K562 (cell line): ENCODE data around the gene MDK. TPM values are rescaled to one million over a fixed set of nuclear protein-coding genes. Genes with fewer than 3 reads are reported as not detected.
A peak's percentile ranks its signal among the peaks of the same experiment; 100 is the strongest.

Experiments
- ATAC-seq: fragments of 200-7000 bp; cut with Tn5 transposase; 3 replicates; pipeline ENCODE4 v1.9.1; 2020; ENCODE audit warnings: moderate library complexity
- BruUV-seq: library from RNA; stranded (reverse); fragments of 400-500 nt; replicated peaks from 2 replicates; lab custom pipeline; 2021; lab: Mats Ljungman, UMichigan
- CTCF ChIA-PET: fragments of 300-600 bp; formaldehyde crosslinking; extraction: SDS; loops from one replicate; lab custom pipeline; 2021; ENCODE audit warnings: low intra/inter-chr PET ratio; lab: Yijun Ruan, JAX
- POLR2A ChIA-PET: fragments of 300-600, 350-650 bp; sonication (Branson Sonifier 250); formaldehyde crosslinking; extraction: SDS; loops from one replicate; lab custom pipeline; 2021; ENCODE audit warnings: antibody characterized with exemption, inconsistent platforms; lab: Yijun Ruan, JAX
- DNase-seq, 4 experiments: peaks; one replicate each; pipeline versions ENCODE4 v3.0.0 to v3.0.0-alpha.2; 2011 to 2018; ENCODE audit warnings: low spot score in 3 of 4, mixed read lengths in 3 of 4; ENCODE audit errors: extremely low read depth in 1 of 4
- FAIRE-seq: peaks from 2 replicates; lab custom pipeline; 2011; peaks lifted over from hg19 to GRCh38; lab: Jason Lieb, UNC
- H2AFZ ChIP-seq: 2 replicates; pipeline ENCODE4 v1.6.0; 2011; ENCODE audit warnings: low read depth, low read length, control low read depth, inconsistent platforms
- H3K27ac ChIP-seq: fragments of 200-600 bp; 3 replicates; pipeline ENCODE4 v1.8.0; 2011; ENCODE audit warnings: low read depth, mild to moderate bottlenecking, control low read depth, inconsistent platforms, low read length, moderate library complexity, mixed read lengths; ENCODE audit errors: extremely low read depth
- H3K27me3 ChIP-seq, 2 experiments: fragments of 300-600 bp in 1 of 2; 2 replicates in 1 of 2; 3 replicates in 1 of 2; pipeline versions ENCODE4 v1.6.0 to v1.8.0; 2011; ENCODE audit warnings: inconsistent platforms in 2 of 2, low read length in 2 of 2, mild to moderate bottlenecking in 1 of 2, mixed read lengths in 1 of 2, moderate library complexity in 1 of 2; ENCODE audit not compliant: control insufficient read depth in 2 of 2, insufficient read depth in 2 of 2
- H3K36me3 ChIP-seq: fragments of 300-600 bp; 3 replicates; pipeline ENCODE4 v1.8.0; 2011; ENCODE audit warnings: mild to moderate bottlenecking, low read length, inconsistent platforms; ENCODE audit not compliant: control insufficient read depth, insufficient read depth
- H3K4me1 ChIP-seq, 2 experiments: fragments of 200-600 bp in 1 of 2; replicated peaks in 1 of 2; 2 replicates in 1 of 2; 3 replicates in 1 of 2; pipeline versions ENCODE4 v1.5.1 to v1.8.0; 2011; ENCODE audit warnings: inconsistent platforms in 2 of 2, low read length in 2 of 2, mild to moderate bottlenecking in 1 of 2, mixed read lengths in 1 of 2, moderate library complexity in 1 of 2; ENCODE audit not compliant: control insufficient read depth in 2 of 2, insufficient read depth in 2 of 2
- H3K4me2 ChIP-seq: 2 replicates; pipeline ENCODE4 v1.6.1; 2011; ENCODE audit warnings: low read length, control low read depth, inconsistent platforms, mixed read lengths; ENCODE audit not compliant: insufficient read depth
- H3K4me3 ChIP-seq: fragments of 200-600 bp; sonication (generic), shearing (Covaris generic); 2 replicates; pipeline ENCODE4 v1.5.1; 2016; ENCODE audit warnings: control low read depth, inconsistent platforms
- H3K79me2 ChIP-seq: fragments of 200-600 bp; 3 replicates; pipeline ENCODE4 v1.8.0; 2011; ENCODE audit warnings: low read length, inconsistent platforms; ENCODE audit not compliant: control insufficient read depth, insufficient read depth
- H3K9ac ChIP-seq, 2 experiments: 2 replicates each; pipeline versions ENCODE4 v1.6.0 to v1.6.1; 2011; ENCODE audit warnings: low read depth in 2 of 2, low read length in 2 of 2, control low read depth in 1 of 2, inconsistent platforms in 1 of 2, mild to moderate bottlenecking in 1 of 2, mixed read lengths in 1 of 2; ENCODE audit not compliant: insufficient read depth in 1 of 2
- H3K9me1 ChIP-seq: one replicate; pipeline ENCODE4 v1.6.0; 2011; ENCODE audit warnings: inconsistent platforms, mild to moderate bottlenecking, low read length, moderate library complexity; ENCODE audit not compliant: control insufficient read depth, insufficient read depth
- H3K9me3 ChIP-seq: replicated peaks from 2 replicates; pipeline ENCODE4 v1.5.1; 2011; ENCODE audit warnings: low read depth, low read length, inconsistent platforms; ENCODE audit not compliant: control insufficient read depth, insufficient read depth
- H4K20me1 ChIP-seq: replicated peaks from 2 replicates; pipeline ENCODE4 v1.6.1; 2011; ENCODE audit warnings: low read length, inconsistent platforms, mixed read lengths; ENCODE audit not compliant: control insufficient read depth, insufficient read depth
- CCNT2 ChIP-seq: IDR thresholded peaks from 2 replicates; pipeline ENCODE4 v1.6.1; 2011; ENCODE audit warnings: borderline replicate concordance, low read depth, mild to moderate bottlenecking, moderate library complexity, mixed read lengths, low read length; ENCODE audit not compliant: insufficient read length; ENCODE audit errors: extremely low read depth
- CTBP1 ChIP-seq: fragments of 450-650 bp; IDR thresholded peaks from 2 replicates; pipeline ENCODE4 v1.6.1; 2016; ENCODE audit warnings: borderline replicate concordance
- HCFC1 ChIP-seq: IDR thresholded peaks from 2 replicates; pipeline ENCODE4 v1.6.1; 2012; ENCODE audit warnings: low read depth, low read length, improper control_type of control experiment
- KHSRP ChIP-seq: fragments of 450-650 bp; IDR thresholded peaks from 2 replicates; pipeline ENCODE4 v1.6.1; 2017
- MYC ChIP-seq, 2 experiments: fragments of 250-450 bp in 1 of 2; sonication (Bioruptor Pico) in 1 of 2; IDR thresholded peaks; 2 replicates each; pipeline versions ENCODE4 v1.5.1 to v1.6.1; 2012 to 2021; ENCODE audit warnings: low read depth in 2 of 2, borderline replicate concordance in 1 of 2, improper control_type of control experiment in 1 of 2, low read length in 1 of 2, mild to moderate bottlenecking in 1 of 2, moderate library complexity in 1 of 2
- RAD21 ChIP-seq, 2 experiments: fragments of 250-450 bp in 1 of 2; fragments of 450-650 bp in 1 of 2; sonication (Bioruptor Pico) in 1 of 2; formaldehyde crosslinking in 1 of 2; IDR thresholded peaks in 1 of 2; conservative IDR thresholded peaks in 1 of 2; 2 replicates each; pipeline versions ENCODE4 v1.4.0 to v1.8.0; 2020 to 2022; ENCODE audit warnings: mild to moderate bottlenecking in 2 of 2, moderate library complexity in 1 of 2
- WGBS: fragments of 100-300 bp; shearing (Covaris generic); methylation state at CpG from one replicate; pipeline ENCODE4 v1.1.6; 2016; ENCODE audit warnings: low coverage, mixed read lengths; ENCODE audit not compliant: insufficient coverage; ENCODE audit errors: missing lambda C conversion rate; 5-methylcytosine and 5-hydroxymethylcytosine counted together
- in situ Hi-C: fragments of 300-500 bp; cut with MboI; formaldehyde crosslinking; loops from 4 replicates; pipeline ENCODE4 v1.15.0; 2018; ENCODE audit warnings: inconsistent platforms, mixed read lengths
- intact Hi-C: fragments of 100-400 bp; cut with micrococcal nuclease; formaldehyde crosslinking; loops from 2 replicates; pipeline ENCODE4 v1.14.2; 2022
- polyA plus RNA-seq, 8 experiments: library from polyadenylated mRNA; depleted of rRNA in 4 of 8; stranded (reverse) in 5 of 8; unstranded in 3 of 8; fragments of >200 nt; fragmentation: Nextera tagmentation in 2 of 8; fragmentation: Illumina TruSeq in 1 of 8; extraction: Ambion mirVana in 2 of 8; extraction: Trizol in 1 of 8; gene quantifications; 2 replicates each; pipeline versions ENCODE4 v1.2.1 to v1.2.3, GENCODE V29; 2011 to 2014; ENCODE audit warnings: inconsistent platforms in 1 of 8, missing spikeins in 1 of 8
- total RNA-seq, 7 experiments: library from RNA; depleted of rRNA in 6 of 7; stranded (reverse); fragments of >200 nt in 6 of 7; fragmentation: Illumina TruSeq in 2 of 7; extraction: Trizol in 2 of 7; gene quantifications; 2 replicates each; pipeline versions ENCODE4 v1.2.1 to v1.2.3, GENCODE V29; 2011 to 2021; ENCODE audit warnings: low replicate concordance in 1 of 7
- TF ChIP-seq, protein P1 (sequence below), 2 experiments: fragments of 450-650 bp; formaldehyde crosslinking in 1 of 2; IDR thresholded peaks; 2 replicates each; pipeline versions ENCODE4 v1.4.0 to v1.6.1; 2014 to 2020; ENCODE audit warnings: mild to moderate bottlenecking in 2 of 2, borderline replicate concordance in 1 of 2, low read depth in 1 of 2
- TF ChIP-seq, protein P2 (sequence below): fragments of 200-800 bp; sonication (Bioruptor generic); IDR thresholded peaks from 2 replicates; pipeline ENCODE4 v1.6.1; 2017; ENCODE audit warnings: missing genetic modification characterization, missing compliant biosample characterization

The MDK gene
- total and polyA plus RNA-seq, 9 of the 15 experiments (the other 6 are each of a cell fraction or from before 2014, with no cell fraction given): 20.7 to 700 (median 350) TPM

DNA sequence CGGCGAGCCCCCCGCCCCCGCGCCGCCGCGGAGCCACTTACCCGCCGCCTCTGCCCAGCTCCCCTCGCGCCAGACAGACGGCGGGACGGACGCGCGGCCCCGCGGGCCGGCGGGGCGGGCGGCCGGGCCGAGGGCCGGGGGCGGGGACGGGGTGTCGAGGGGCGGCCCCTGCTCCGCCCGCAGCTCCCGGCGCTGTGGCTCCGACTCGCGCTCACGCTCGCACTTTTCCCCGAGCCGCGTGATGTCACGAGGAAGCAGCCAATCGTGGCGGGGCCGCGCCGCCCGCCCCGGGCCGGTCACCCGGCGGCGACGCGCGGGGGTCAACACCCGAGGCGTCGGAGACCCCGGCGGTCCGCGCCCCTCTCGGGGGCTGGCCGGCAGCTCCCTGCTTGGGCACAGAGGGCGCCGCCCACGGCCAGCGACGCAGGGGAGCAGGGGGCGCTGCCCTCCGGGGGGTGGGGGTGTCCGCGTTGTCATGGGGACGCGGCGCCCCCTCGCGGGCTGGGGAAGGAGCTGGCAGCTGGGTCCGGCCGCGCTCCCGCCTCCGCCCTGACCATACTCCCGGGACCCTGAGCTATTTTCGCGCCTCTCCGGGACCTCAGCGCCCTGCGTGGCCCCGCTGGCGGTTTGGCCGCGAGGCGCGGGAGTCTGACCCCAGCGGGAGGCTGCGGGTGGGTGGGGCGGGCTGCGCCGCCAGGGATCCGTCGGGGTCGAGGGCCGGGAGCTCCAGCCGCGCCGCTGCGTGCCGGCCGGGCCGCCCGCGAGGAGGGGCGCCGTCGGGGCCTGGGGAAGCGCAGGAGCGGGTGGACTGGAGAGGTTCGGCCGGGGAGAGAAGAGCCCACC, 10.3 kb downstream of the MDK start, which contains the start of gene CHRM4:
Gene CHRM4 (minus strand): TSS at position 199 of the 843 bp plus-strand sequence. CDS start 5,219 bp downstream, outside the sequence.
- peaks cover 0 to 11% of the 10 kb centered on the region in 2 experiments; a peak in 1 of 5 replicates for H3K27me3 ChIP-seq
- ATAC-seq (peak; percentile 76), DNase-seq (peak; percentile 90 to 93 (median 90)), FAIRE-seq (no peak)
- ChIA-PET POLR2A (interaction anchor here (0.5 to 2.0 kb wide), 18 partner anchors 9 to 978 kb away, joined by 3 to 13 read pairs (median 3); partner anchors contain the start of genes MDK and NR1H3), CTCF (interaction anchor here (0.7 kb wide), 1 partner anchor 620 kb away, joined by 3 read pairs; no protein-coding TSS in a partner anchor)
- intact Hi-C loops: no loop called here
- peak within 1 kb of the TSS; percentile 70 for H3K4me2 ChIP-seq
- H3K9me1 ChIP-seq: no peaks in the 10 kb centered on the region
- no peaks in the 10 kb centered on the region for H3K79me2 ChIP-seq
- H4K20me1 ChIP-seq: peaks cover 16% of the 10 kb centered on the region
- peaks cover 19 to 60% of the 10 kb centered on the region in 2 experiments for H3K4me1 ChIP-seq
- WGBS: 0% methylated on average over 24 of the region's 123 CpGs
- peak within 1 kb of the TSS; percentile 45 to 87; a peak in 3 of 4 replicates for H3K9ac ChIP-seq
- peak within 1 kb of the TSS; percentile 81 for H3K4me3 ChIP-seq
- no TSS peak for BruUV-seq
- peak within 1 kb of the TSS; percentile 61; the same call in 1 of the 3 replicates for H3K27ac ChIP-seq
- in situ Hi-C loops: no loop called here
- H3K36me3 ChIP-seq: peaks cover 5% of the 10 kb centered on the region; the same call in 1 of the 3 replicates
- peak within 1 kb of the TSS; percentile 82 for H2AFZ ChIP-seq
- no peaks in the 10 kb centered on the region for H3K9me3 ChIP-seq
- TF ChIP-seq CTBP1 (peak; percentile 92), KHSRP (no peak), HCFC1 (peak; percentile 26; the same call in 1 of the 2 replicates), RAD21 (CRISPR knock-in tag; conservative IDR thresholded peaks at IDR 0.05 in 1 of 2, IDR thresholded peaks at IDR 0.05 in 1 of 2) (peak; percentile 18 to 52; a peak in 2 of 4 replicates), MYC (IDR thresholded peaks at IDR 0.05; ENCODE audit: low read depth, low read length) (peak; percentile 14; the same call in 1 of the 2 replicates), MYC (CRISPR knock-in tag; IDR thresholded peaks at IDR 0.05; ENCODE audit: borderline replicate concordance, low read depth) (no peak), CCNT2 (peak; percentile 10)
- TF ChIP-seq, protein P1, sequence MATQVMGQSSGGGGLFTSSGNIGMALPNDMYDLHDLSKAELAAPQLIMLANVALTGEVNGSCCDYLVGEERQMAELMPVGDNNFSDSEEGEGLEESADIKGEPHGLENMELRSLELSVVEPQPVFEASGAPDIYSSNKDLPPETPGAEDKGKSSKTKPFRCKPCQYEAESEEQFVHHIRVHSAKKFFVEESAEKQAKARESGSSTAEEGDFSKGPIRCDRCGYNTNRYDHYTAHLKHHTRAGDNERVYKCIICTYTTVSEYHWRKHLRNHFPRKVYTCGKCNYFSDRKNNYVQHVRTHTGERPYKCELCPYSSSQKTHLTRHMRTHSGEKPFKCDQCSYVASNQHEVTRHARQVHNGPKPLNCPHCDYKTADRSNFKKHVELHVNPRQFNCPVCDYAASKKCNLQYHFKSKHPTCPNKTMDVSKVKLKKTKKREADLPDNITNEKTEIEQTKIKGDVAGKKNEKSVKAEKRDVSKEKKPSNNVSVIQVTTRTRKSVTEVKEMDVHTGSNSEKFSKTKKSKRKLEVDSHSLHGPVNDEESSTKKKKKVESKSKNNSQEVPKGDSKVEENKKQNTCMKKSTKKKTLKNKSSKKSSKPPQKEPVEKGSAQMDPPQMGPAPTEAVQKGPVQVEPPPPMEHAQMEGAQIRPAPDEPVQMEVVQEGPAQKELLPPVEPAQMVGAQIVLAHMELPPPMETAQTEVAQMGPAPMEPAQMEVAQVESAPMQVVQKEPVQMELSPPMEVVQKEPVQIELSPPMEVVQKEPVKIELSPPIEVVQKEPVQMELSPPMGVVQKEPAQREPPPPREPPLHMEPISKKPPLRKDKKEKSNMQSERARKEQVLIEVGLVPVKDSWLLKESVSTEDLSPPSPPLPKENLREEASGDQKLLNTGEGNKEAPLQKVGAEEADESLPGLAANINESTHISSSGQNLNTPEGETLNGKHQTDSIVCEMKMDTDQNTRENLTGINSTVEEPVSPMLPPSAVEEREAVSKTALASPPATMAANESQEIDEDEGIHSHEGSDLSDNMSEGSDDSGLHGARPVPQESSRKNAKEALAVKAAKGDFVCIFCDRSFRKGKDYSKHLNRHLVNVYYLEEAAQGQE (IDR thresholded peaks at IDR 0.05; ENCODE audit: borderline replicate concordance): peak; percentile 53; the same call in 1 of the 2 replicates
- TF ChIP-seq, protein P1 (CRISPR knock-in tag; IDR thresholded peaks at IDR 0.05; ENCODE audit: low read depth): peak; percentile 55
- TF ChIP-seq, protein P2, sequence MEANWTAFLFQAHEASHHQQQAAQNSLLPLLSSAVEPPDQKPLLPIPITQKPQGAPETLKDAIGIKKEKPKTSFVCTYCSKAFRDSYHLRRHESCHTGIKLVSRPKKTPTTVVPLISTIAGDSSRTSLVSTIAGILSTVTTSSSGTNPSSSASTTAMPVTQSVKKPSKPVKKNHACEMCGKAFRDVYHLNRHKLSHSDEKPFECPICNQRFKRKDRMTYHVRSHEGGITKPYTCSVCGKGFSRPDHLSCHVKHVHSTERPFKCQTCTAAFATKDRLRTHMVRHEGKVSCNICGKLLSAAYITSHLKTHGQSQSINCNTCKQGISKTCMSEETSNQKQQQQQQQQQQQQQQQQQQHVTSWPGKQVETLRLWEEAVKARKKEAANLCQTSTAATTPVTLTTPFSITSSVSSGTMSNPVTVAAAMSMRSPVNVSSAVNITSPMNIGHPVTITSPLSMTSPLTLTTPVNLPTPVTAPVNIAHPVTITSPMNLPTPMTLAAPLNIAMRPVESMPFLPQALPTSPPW: peak; percentile 47
